GM19455 (cell line): Measurements from ENCODE around the gene STIMATE.

Experiments
- ATAC-seq: cut with Tn5 transposase; IDR thresholded peaks from one replicate; pipeline ENCODE4 v1.9.1; 2021; ENCODE audit not compliant: unreplicated experiment

The STIMATE gene

GRCh38 chr3:52871761-52872160 lies 25.6 kb downstream of the STIMATE start:
- no peak for ATAC-seq

- no peak for ATAC-seq
Observed at GRCh38 chr3:52870471-52870870, 26.9 kb downstream of the STIMATE start.

- ATAC-seq, result no peak
Observed at GRCh38 chr3:52866427-52866826, 30.9 kb downstream of the STIMATE start.

GRCh38 chr3:52865994-52866393 lies 31.4 kb downstream of the STIMATE start:
- ATAC-seq, result no peak

- no peak for ATAC-seq
Observed at GRCh38 chr3:52860424-52860768, 37.0 kb downstream of the STIMATE start.

GRCh38 chr3:52859686-52860423 lies 37.5 kb downstream of the STIMATE start:
- ATAC-seq, result no peak

GRCh38 chr3:52857864-52858263 lies 39.5 kb downstream of the STIMATE start:
- no peak for ATAC-seq

- ATAC-seq, result no peak
Observed at GRCh38 chr3:52857133-52857532, 40.2 kb downstream of the STIMATE start.

- ATAC-seq, result no peak
Observed at GRCh38 chr3:52856666-52857065, 40.7 kb downstream of the STIMATE start.

GRCh38 chr3:52854013-52854412 lies 43.3 kb downstream of the STIMATE start:
- ATAC-seq, result no peak

- ATAC-seq, result no peak
Observed at GRCh38 chr3:52852419-52852818, 44.9 kb downstream of the STIMATE start.

GRCh38 chr3:52851348-52851747 lies 46.0 kb downstream of the STIMATE start:
- ATAC-seq, result no peak

GRCh38 chr3:52849656-52850055 lies 47.7 kb downstream of the STIMATE start:
- no peak for ATAC-seq

- ATAC-seq, result no peak
Observed at GRCh38 chr3:52848617-52849016, 48.7 kb downstream of the STIMATE start.

- no peak for ATAC-seq
Observed at GRCh38 chr3:52847726-52848125, 49.6 kb downstream of the STIMATE start.

- ATAC-seq, result no peak
Observed at GRCh38 chr3:52847241-52847640, 50.1 kb downstream of the STIMATE start.

- no peak for ATAC-seq
Observed at GRCh38 chr3:52846432-52846965, 50.8 kb downstream of the STIMATE start.

- ATAC-seq, result no peak
Observed at GRCh38 chr3:52845691-52846431, 51.5 kb downstream of the STIMATE start.

GRCh38 chr3:52845157-52845556 lies 52.2 kb downstream of the STIMATE start:
- ATAC-seq, result no peak

GRCh38 chr3:52844290-52844975 lies 52.9 kb downstream of the STIMATE start:
- ATAC-seq, result no peak

- no peak for ATAC-seq
Observed at GRCh38 chr3:52843881-52844280, 53.5 kb downstream of the STIMATE start.
